Epidermal melanocyte (primary cell): ENCODE measurements around the gene KIF21A.

ENCODE experiments used
- DNase-seq: peaks from one replicate; pipeline ENCODE4 v3.0.0; 2011; ENCODE audit warnings: low spot score; ENCODE audit not compliant: insufficient read length

Gene KIF21A

DNA sequence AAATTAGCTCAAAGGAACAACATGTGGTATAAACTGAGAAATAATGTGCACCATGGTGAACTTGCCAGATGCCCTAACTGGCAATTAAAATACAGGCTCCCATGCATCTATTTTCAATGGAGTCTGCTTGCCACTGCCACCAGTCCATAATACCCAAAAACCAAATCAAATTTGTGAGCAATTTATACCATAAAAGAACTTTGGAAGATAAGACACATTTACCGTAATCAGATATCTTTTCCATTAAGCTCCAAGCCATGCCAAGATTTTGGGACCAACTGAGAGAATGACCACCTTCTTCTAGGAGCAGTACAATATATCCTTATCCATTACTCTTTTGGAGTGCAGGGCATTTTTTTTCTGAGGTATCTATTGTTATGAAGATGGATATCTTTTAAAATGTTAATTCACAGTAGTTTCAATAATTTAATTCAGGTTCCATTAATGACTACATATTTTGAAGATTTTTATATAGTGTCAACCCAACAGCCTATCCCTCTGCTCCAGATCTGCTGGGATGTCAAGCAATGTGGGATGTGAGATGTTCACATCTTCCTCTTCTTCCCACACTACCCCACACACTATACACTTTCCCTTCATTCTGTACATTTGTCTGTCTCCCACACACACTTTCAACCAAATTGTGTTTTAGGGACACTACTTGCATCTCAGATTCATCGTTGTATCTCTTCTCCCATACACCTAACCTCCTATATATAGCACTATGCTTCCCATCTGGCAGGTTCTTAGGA lies 53.3 kb downstream of the KIF21A start:
- DNase-seq: no peak

- DNase-seq: no peak
Measured at GRCh38 chr12:39386335-39386734, 56.6 kb downstream of the KIF21A start.

DNA sequence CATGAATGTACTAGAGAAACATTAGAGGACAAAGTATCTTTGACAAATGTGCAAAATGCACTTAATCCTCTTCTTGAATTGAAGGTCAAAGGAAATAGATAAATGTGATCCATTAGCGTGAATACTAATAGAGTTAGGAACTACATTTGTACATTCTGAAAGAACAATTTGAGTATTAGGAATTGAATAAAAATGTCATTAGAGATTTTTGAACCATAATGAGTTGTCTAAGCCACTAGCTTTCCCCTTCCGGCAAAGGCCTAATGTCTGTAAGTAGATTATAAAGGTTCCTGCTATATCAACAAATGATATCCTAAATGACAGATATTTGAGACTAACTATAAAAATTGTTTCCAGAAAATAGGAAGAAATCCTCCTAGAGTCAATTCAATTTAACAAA lies 59.8 kb downstream of the KIF21A start:
- DNase-seq: no peak

DNA sequence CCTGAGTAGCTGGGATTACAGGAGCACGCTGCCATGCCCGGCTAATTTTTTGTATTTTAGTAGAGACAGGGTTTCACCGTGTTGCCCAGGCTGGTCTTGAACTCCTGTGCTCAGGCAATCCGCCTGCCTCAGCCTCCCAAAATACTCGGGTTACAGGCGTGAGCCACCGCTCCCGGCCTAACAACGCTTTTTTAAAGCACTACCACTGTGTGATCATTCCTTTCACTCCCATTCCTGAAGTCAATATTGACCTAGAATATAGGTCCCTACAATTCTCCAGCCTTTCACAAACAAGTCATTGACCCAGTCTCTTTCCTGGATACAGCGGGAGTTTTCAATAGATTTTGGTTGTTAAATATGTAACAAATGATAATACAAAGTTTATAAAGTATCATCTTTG lies 62.8 kb downstream of the KIF21A start:
- no peak for DNase-seq

GRCh38 chr12:39378341-39378740 lies 64.6 kb downstream of the KIF21A start:
- DNase-seq: no peak

GRCh38 chr12:39375206-39375808 lies 67.6 kb downstream of the KIF21A start:
- DNase-seq: no peak

- DNase-seq: no peak
Measured at GRCh38 chr12:39372929-39373328, 70.0 kb downstream of the KIF21A start.

DNA sequence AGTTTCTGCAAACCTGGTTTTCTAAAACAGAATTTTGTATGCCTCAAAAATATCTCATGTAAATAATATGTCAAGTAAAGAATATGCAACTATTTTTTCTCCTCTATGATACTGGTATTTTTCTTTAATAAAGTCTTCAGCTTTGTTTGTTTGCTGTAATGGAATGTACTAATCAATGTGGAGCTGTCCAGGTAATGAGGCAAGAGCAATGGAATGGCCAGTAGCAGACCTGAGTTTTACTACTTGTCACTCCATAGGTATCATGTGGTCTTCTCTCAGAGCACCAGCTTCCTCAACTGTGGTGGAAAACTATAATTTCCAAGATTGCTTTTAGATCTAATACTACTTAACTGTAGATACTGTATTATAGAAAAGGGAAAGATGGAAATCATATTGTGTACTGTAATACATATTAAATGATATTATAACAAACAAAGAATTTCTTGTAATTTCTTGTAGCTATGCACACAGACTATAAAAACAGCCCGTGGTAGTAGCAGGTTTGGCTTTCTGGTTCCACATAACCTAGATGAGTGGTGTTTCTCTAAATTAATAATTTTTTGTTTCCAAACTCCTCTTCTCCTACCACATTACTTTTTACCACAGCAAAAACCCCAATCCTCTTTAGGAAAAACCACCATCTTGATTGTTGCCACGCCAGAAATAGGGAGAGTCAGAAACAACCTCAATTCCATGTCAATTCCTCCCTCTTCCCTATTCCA lies 70.6 kb downstream of the KIF21A start:
- DNase-seq: no peak

DNA sequence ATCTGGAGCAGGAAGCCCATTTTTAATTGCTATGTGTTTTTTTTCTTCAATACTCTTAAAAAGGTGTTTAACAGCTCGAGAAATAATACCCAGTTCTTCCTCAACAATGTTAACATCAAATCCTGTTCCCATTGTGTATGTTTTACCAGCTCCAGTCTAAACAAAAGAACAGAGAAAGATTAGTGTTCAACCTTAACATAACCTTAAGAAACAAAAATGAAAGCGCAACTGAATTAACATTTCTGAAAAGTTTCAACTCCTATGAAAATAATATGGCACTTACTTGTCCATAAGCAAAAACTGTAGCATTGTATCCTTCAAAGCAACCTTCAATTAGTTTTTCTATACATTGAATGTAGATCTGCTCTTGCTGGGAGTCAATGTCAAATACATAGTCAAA lies 73.2 kb downstream of the KIF21A start:
- DNase-seq: no peak

DNA sequence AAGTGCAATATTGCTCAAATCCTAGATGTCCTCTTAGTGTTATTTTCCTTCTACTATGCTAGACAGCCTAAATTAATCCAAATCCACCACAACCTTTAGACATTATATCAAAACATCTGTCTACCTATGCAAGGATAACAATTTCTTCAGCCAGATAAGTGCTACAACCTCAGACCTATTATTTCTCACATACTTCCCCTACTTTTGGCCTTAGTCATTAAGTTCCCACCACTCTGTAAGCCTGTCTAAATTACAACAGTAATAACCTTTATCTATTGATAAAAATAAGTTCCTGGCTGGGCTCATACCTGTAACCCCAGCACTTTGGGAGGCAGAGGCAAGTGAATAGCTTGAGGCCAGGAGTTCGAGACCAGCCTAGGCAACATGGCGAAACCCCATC lies 74.0 kb downstream of the KIF21A start:
- DNase-seq: no peak

DNA sequence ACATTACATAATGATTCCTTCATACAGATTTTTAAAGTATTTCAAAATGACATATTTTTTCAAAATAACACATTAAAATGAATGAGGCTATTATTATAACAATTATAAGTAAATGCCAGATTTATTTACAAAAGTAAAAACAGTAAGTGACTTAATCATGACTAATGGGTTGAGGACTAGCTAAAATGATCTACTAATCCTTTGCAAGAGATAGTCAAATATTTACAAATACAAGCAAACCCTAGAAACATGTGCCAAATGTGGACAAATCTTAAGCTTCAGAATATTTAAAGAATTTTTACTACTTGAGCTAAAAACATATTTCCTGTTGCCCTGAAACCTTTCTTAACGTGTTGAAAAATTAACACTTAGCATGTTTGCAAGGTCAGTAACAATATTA lies 74.8 kb downstream of the KIF21A start:
- DNase-seq: no peak

- no peak for DNase-seq
Measured at GRCh38 chr12:39367494-39367893, 75.4 kb downstream of the KIF21A start.

DNA sequence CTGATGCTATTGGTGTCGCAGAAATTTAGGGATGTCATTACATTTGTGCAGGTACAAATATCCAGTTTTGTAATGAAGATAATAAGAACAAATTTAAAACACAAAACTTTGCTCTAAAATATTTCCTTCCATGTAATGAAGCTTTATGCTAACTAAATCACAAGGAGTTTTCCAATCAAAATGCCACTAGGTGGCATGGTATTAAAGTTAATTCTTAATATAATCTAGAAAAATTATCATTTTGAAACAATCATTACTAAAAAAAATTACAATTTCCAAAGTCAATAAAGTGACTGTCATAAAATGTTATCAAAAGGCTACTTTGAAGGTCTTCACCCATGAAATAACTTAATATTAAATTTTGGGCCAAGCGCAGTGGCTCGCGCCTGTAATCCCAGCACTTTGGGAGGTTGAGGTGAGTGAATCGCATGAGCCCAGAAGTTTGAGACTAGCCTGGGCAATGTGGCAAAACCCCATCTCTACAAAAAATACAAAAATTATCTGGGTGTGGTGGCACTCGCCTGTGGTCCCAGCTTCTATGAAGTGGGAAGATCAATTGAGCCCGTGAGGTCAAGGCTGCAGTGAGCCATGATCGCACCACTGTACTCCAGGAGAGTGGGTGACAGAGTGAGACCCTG lies 77.4 kb downstream of the KIF21A start:
- DNase-seq: no peak

DNA sequence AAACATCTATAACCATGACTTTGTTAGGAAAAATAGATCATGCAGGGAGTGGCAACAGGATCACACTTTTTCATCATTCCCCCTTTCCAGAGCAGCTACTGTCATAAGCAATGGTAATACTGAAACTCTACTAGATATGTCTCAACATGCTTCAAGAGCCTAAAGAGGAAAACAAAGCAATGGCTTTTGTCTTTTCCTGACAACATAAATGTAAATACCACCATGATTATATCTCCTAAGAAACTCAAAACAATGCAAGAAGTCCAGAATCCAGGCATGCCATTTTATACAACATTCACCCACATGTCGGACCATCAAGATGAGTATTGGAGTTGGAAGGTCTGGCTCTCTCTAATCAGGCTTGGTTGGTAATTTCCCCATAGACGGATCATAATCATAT lies 78.7 kb downstream of the KIF21A start:
- no peak for DNase-seq

GRCh38 chr12:39359645-39360044 lies 83.3 kb downstream of the KIF21A start:
- DNase-seq: no peak

DNA sequence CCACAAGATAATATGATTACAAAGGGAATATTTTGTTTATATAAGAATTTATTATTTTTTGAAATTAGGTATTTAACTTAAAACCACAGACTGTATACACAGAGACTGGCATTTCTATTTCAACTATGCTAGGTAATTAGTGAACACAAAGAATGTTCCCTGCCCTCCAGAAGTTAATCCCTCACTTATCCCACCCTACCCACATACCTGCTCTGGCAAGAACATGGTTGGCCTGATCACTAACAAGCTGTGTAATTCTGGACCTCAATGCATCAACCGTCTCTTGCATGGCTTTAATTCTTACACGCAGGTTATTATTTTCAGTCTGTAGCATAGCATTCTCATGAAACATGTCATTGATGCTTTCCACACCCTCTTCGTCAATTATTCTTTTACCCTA lies 85.9 kb downstream of the KIF21A start:
- no peak for DNase-seq

- DNase-seq: no peak
Measured at GRCh38 chr12:39355841-39356240, 87.1 kb downstream of the KIF21A start.

DNA sequence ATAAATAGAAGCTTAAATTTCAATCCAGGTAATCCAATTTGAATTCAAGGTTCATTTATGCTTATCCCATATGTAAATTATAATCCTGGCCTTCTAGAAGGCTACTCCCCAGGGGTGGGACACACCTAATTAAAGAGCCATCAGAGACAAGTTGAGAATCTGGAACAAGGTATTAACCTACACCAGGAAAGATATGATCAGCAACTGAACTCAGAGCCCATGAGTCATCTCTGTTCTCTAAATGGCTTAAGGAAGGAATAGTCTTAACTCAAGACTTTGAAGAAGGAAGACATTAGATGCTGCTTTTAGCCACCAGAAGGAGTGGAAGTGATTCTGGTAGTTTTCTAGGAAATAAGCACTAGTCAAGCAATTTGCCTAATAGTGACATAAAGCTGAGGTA lies 88.0 kb downstream of the KIF21A start:
- no peak for DNase-seq

DNA sequence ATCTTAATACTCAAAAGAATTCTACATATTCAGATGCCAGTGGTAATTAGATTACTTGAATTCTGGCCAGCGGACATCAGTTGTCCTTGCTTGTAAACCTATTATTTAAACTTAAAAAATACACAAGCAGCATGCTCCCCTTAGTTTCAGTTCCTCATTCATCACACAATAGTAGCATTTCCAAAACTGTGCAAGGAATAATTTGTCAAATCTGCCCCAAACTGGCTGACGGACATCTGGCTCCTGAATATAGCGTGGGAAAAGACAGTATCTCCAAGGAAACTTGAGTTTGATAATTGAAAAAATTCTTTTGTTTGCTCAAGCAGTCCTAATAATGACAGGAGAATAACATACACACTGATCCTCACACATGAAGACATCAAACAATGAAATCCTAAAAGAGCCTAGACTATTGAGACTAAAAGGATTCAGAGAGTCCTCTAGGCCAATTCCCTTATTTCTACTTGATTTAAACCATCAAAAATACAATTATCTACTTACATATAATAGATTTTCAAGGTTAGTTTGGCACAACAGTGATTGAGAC lies 90.4 kb downstream of the KIF21A start:
- no peak for DNase-seq

DNA sequence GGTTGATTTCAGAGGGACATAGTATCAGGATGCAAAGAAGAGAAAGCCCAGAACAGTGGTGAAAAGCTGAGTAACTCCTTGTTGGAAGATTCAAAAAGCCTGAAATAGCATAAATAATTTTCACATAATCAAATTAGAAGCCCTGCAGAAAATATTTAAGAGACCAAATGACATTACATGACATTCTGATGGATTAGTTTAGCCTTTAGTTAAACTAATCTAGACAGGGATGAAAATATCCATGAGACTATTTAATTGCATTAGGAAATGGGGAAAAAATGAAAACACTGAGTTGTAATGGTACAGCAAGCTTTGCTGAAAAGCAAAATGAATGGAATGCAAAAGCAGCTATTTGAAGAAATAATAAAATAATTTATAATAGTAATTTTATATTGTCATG lies 91.8 kb downstream of the KIF21A start:
- DNase-seq: no peak

DNA sequence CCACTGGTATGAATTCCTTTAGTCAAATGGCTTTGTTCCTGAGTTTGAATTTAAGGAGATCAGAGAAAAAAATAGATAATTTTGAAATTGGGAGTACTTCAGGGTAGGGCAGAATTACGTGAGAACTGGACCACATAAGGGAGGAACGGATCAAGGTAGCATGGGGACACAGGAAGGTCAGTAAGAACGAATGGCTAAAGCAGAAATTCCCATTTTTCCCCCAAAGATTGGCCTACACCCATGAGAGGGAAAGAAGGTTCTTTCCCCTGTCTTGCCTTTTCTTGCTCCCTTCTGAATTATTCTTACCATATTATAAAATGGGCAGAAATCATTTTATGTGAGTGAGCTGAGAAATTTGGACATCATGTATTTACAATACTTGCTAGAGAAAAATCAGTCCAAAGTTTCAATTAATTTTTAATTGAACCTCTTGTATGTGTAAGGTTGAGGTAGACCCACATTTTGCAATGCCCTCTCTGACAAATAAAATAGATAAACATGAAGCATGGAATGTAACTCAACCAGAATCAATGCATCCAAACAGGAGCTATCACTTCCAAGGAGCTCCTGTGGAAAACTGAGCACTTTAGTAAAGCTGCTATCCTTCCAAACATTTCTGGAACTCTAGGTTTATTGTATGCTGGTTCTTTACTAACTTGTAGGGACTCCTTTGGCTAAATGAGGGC lies 93.8 kb downstream of the KIF21A start:
- no peak for DNase-seq
